ENCODE data around the gene NAXD. TPM values are rescaled to one million over a fixed set of nuclear protein-coding genes. Genes with fewer than 3 reads are reported as not detected.
"Not testable (repeated sequence)": the region's sequence is repeated elsewhere in the genome, so short reads cannot be mapped to it uniquely, and the experiment has no call there.

NAXD gene
- total RNA-seq, 1 donor: 9.8 TPM

GRCh38 chr13:110582421-110582954 is 32.9 kb upstream of the NAXD start:
- Histone ChIP-seq H3K4me1 (ENCODE audit: insufficient read depth, low read length) (no peaks in the 10 kb centered on the region), H3K27me3 (ENCODE audit: insufficient read depth, low read length) (no peaks in the 10 kb centered on the region), H3K9me3 (ENCODE audit: low read depth, low read length) (no peaks in the 10 kb centered on the region)

GRCh38 chr13:110583178-110583865 is 32.0 kb upstream of the NAXD start:
- H3K4me1 ChIP-seq (ENCODE audit: insufficient read depth, low read length): no peaks in the 10 kb centered on the region

More at GRCh38 chr13:110582421-110582954, 32.9 kb upstream of the NAXD start:
- H3K4me3 ChIP-seq (ENCODE audit: low read length): no peak overlapping the region

DNA sequence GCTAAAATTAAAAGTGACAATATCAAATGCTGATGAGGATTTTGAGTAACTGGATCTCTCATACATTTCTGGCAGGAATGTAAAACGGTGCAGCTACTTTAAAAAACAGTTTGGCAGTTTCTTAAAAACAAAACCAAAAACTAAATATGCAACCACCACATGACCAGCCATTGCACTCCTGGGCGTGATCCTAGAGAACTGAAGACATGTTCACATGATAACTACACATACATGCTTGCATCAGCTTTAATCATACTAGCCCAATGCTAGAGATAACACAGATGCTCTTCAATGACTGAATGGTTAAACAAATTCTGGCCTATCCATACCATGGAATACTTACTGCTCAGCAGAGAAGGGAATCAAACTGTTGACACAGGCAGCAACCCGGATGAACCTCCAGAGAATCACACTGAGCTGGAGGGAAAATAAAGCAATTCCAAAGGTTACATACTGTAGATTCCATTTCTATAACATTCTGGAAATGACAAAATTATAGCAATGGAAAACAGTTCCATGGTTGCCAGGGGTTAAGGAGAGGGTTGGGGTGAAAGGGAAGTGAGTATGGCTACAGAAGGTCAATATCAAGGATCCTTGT is 25.5 kb upstream of the NAXD start:
- Histone ChIP-seq H3K9me3 (ENCODE audit: low read depth, low read length) (no peaks in the 10 kb centered on the region), H3K4me3 (ENCODE audit: low read length) (no peak overlapping the region), H3K27me3 (ENCODE audit: insufficient read depth, low read length) (no peaks in the 10 kb centered on the region), H3K4me1 (ENCODE audit: insufficient read depth, low read length) (no peaks in the 10 kb centered on the region)

More at GRCh38 chr13:110583178-110583865, 32.0 kb upstream of the NAXD start:
- no peaks in the 10 kb centered on the region for H3K27me3 ChIP-seq (ENCODE audit: insufficient read depth, low read length)
- H3K9me3 ChIP-seq (ENCODE audit: low read depth, low read length): no peaks in the 10 kb centered on the region
- H3K4me3 ChIP-seq (ENCODE audit: low read length): no peak overlapping the region

- Histone ChIP-seq H3K9me3 (ENCODE audit: low read depth, low read length) (no peaks in the 10 kb centered on the region), H3K27me3 (ENCODE audit: insufficient read depth, low read length) (no peaks in the 10 kb centered on the region), H3K4me1 (ENCODE audit: insufficient read depth, low read length) (no peaks in the 10 kb centered on the region), H3K4me3 (ENCODE audit: low read length) (no peak overlapping the region)
These were observed 24.8 kb upstream of the NAXD start for GRCh38 chr13:110590577-110590976.

DNA sequence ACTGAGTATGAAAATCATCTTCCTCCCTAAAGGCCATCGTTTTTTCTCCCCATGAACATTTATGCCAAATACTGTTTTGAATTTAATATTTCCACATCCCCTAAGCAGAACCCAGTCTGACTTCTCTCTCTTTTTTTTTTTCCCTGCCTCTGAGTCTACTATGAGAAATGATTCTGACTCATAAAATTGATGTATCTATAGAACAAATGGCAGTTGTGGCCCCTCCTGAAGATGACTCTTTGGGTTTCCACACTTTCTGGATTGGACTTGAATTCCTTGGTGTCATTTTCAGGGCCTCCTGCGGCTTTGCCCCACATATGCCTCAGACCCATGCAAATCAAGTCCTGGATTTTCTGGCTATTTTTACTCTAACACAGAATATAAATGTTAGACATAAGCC is 22.7 kb upstream of the NAXD start:
- Histone ChIP-seq H3K4me1 (ENCODE audit: insufficient read depth, low read length) (no peaks in the 10 kb centered on the region), H3K27me3 (ENCODE audit: insufficient read depth, low read length) (no peaks in the 10 kb centered on the region), H3K9me3 (ENCODE audit: low read depth, low read length) (no peaks in the 10 kb centered on the region), H3K4me3 (ENCODE audit: low read length) (no peak overlapping the region)

DNA sequence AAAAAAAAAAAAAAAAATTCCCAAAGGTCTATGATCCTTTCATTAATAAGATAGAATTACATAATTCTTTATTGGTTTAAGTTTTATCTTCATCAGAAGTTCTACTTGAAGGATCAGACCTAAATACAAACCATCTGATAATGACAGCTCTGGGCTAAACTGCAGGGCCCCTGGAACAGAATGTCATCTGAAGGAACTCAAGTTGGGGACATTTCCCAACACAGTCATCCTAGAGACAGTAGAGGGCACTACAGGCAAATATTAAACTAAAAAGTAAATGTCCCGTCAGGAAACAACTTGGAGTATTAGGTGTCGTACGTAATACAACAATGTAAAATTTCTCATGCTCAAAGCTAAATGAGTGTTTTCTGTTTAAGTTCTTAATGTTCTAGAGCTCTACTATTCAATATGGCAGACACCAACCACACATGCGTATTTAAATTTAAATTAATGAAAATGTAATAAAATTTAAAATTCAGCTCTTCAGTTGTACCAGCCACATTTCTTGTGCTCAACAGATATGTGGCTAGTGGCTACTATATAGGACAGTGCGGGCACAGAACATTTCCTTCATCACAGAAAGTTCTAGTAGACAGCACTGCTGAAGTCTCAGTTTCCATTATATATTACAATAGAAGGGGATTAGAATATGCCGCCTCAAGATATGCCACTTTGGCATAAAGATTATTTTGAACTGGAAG is 21.8 kb upstream of the NAXD start:
- Histone ChIP-seq H3K9me3 (ENCODE audit: low read depth, low read length) (no peaks in the 10 kb centered on the region), H3K27me3 (ENCODE audit: insufficient read depth, low read length) (no peaks in the 10 kb centered on the region), H3K4me3 (ENCODE audit: low read length) (no peak overlapping the region), H3K4me1 (ENCODE audit: insufficient read depth, low read length) (no peaks in the 10 kb centered on the region)

DNA sequence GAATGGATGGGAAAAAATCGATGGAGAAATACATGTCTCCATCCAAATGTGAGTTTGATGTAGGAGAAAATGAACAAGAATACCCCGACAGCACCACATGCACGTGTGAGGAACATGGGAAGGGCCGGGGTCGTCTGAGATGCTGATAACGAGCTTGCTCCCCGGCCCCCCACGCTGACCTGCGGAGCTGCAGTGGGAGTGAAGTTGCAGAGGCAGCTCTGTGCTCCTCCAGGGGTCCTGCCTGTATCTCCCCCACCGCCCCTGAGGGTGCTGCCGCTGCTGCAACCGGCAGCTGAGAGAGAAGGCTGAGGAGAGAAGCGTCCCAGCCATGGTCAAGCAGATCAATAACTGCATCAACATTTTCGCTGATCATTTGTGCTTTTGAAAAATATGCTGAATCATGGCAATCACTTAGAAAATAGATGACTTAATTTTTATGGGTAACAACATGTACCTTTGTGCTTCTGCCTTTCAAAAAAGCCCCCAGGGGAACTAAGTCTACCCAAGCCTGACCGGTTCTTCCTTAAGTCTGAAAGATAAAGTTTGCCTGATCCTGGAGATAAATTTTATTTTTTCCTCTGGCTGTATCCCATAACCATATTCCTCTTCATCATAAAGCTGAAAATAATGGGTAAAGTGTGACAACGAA is 18.2 kb upstream of the NAXD start:
- no peaks in the 10 kb centered on the region for H3K27me3 ChIP-seq (ENCODE audit: insufficient read depth, low read length)
- no peaks in the 10 kb centered on the region for H3K9me3 ChIP-seq (ENCODE audit: low read depth, low read length)
- H3K4me3 ChIP-seq (ENCODE audit: low read length): no peak overlapping the region
- no peaks in the 10 kb centered on the region for H3K4me1 ChIP-seq (ENCODE audit: insufficient read depth, low read length)

- H3K9me3 ChIP-seq (ENCODE audit: low read depth, low read length): no peaks in the 10 kb centered on the region
- no peaks in the 10 kb centered on the region for H3K27me3 ChIP-seq (ENCODE audit: insufficient read depth, low read length)
- no peak overlapping the region for H3K4me3 ChIP-seq (ENCODE audit: low read length)
- H3K4me1 ChIP-seq (ENCODE audit: insufficient read depth, low read length): no peaks in the 10 kb centered on the region
These were observed 15.0 kb upstream of the NAXD start for GRCh38 chr13:110600261-110600819.

GRCh38 chr13:110600980-110601379 is 14.4 kb upstream of the NAXD start:
- Histone ChIP-seq H3K9me3 (ENCODE audit: low read depth, low read length) (no peaks in the 10 kb centered on the region), H3K27me3 (ENCODE audit: insufficient read depth, low read length) (no peaks in the 10 kb centered on the region), H3K4me3 (ENCODE audit: low read length) (no peak overlapping the region), H3K4me1 (ENCODE audit: insufficient read depth, low read length) (no peaks in the 10 kb centered on the region)

- no peaks in the 10 kb centered on the region for H3K4me1 ChIP-seq (ENCODE audit: insufficient read depth, low read length)
- H3K9me3 ChIP-seq (ENCODE audit: low read depth, low read length): no peaks in the 10 kb centered on the region
- no peak overlapping the region for H3K4me3 ChIP-seq (ENCODE audit: low read length)
- no peaks in the 10 kb centered on the region for H3K27me3 ChIP-seq (ENCODE audit: insufficient read depth, low read length)
These were observed 10.2 kb upstream of the NAXD start for GRCh38 chr13:110605132-110605531.

DNA sequence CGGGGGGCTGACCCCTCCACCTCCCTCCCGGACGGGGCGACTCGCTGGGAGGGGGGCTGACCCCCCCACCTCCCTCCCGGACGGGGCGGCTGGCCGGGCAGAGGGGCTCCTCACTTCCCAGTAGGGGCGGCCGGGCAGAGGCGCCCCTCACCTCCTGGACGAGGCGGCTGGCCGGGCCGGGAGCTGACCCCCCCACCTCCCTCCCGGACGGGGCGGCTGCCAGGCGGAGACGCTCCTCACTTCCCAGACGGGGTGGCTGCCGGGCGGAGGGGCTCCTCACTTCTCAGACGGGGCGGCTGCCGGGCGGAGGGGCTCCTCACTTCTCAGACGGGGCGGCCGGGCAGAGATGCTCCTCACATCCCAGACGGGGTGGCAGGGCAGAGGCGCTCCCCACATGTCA is 9.1 kb upstream of the NAXD start:
- not testable (repeated sequence) for H3K4me1 ChIP-seq (ENCODE audit: insufficient read depth, low read length); H3K27me3 ChIP-seq (ENCODE audit: insufficient read depth, low read length); H3K4me3 ChIP-seq (ENCODE audit: low read length); H3K9me3 ChIP-seq (ENCODE audit: low read depth, low read length)

DNA sequence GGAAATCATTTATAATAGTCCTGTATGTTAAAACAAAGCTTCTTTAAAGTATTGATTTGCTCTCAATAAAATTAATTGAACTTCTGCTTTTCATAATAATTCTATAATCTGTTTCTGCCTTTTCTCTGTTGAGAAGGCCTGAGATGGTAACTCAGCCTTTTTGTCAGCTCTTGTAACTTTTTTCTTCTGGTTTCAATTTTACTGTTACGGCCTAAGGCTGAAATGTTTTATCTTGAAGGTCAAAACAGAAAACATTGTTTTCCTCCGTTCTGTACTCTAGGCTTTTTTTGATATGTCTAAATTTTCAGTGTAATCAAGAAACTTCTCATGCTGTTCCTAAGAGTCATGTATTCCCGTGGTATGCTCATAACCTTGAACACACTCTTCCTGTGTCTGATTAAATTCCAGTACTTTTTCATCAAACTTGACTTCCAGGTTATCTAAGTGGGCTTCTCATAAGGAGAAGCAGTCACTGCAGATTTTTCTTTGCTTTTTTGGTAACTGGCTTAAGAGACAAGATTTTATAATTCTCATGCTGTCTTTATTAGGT is 7.6 kb upstream of the NAXD start:
- H3K9me3 ChIP-seq (ENCODE audit: low read depth, low read length): no peaks in the 10 kb centered on the region
- no peaks in the 10 kb centered on the region for H3K4me1 ChIP-seq (ENCODE audit: insufficient read depth, low read length)
- H3K4me3 ChIP-seq (ENCODE audit: low read length): no peak overlapping the region
- H3K27me3 ChIP-seq (ENCODE audit: insufficient read depth, low read length): no peaks in the 10 kb centered on the region

GRCh38 chr13:110610955-110611595 is 4.3 kb upstream of the NAXD start:
- H3K4me1 ChIP-seq (ENCODE audit: insufficient read depth, low read length): peaks cover 2% of the 10 kb centered on the region
- H3K4me3 ChIP-seq (ENCODE audit: low read length): no peak overlapping the region
- H3K27me3 ChIP-seq (ENCODE audit: insufficient read depth, low read length): no peaks in the 10 kb centered on the region
- H3K9me3 ChIP-seq (ENCODE audit: low read depth, low read length): no peaks in the 10 kb centered on the region

DNA sequence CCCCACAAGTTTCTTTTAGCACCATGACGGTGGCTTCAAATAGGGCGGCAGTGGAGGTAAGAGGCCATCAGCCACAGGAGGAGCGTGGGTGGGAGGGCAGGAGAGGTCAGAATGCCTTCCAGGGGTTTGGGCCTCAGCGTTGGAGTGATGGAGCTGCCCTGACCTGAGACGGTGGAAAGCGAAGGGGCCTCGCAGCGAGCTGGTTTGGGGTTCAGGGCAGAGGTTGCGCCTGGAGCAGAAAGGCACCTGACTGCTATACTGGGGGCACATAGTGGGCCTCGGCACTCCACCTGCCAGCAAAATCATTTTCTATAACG is 382 bp upstream of the NAXD start:
- peak overlapping the region; percentile 65 for H3K4me3 ChIP-seq (ENCODE audit: low read length)
- no peaks in the 10 kb centered on the region for H3K27me3 ChIP-seq (ENCODE audit: insufficient read depth, low read length)
- no peaks in the 10 kb centered on the region for H3K9me3 ChIP-seq (ENCODE audit: low read depth, low read length)
- peaks cover 15% of the 10 kb centered on the region for H3K4me1 ChIP-seq (ENCODE audit: insufficient read depth, low read length)

Data from mononuclear cell (primary cell).